OCI-LY1 (cell line): ENCODE data around the gene CEP20.
"Not testable (repeated sequence)": the region's sequence is repeated elsewhere in the genome, so short reads cannot be mapped to it uniquely, and the experiment has no call there.

ENCODE experiments used
- H2AFZ ChIP-seq: fragments of 200-600 bp; sonication (generic), shearing (Covaris generic); 2 replicates; pipeline ENCODE4 v1.6.0; 2014; ENCODE audit warnings: antibody characterized with exemption, mild to moderate bottlenecking, low read length
- H3F3A ChIP-seq: fragments of 200-600 bp; sonication (generic), shearing (Covaris generic); 2 replicates; pipeline ENCODE4 v1.6.0; 2014; ENCODE audit warnings: mild to moderate bottlenecking, antibody characterized with exemption, low read length, moderate library complexity; ENCODE audit not compliant: insufficient read depth
- H3K27ac ChIP-seq: fragments of 200-600 bp; sonication (generic); 2 replicates; pipeline ENCODE4 v1.5.1; 2014; ENCODE audit warnings: low read length, mixed run types, mild to moderate bottlenecking, low read depth; ENCODE audit not compliant: poor library complexity, severe bottlenecking
- H3K27me3 ChIP-seq: fragments of 200-600 bp; sonication (generic); 2 replicates; pipeline ENCODE4 v1.6.0; 2014; ENCODE audit warnings: antibody characterized with exemption, mild to moderate bottlenecking, low read length, moderate library complexity; ENCODE audit not compliant: insufficient read depth
- H3K36me3 ChIP-seq: fragments of 200-600 bp; sonication (generic); 2 replicates; pipeline ENCODE4 v1.6.1; 2014; ENCODE audit warnings: mild to moderate bottlenecking, antibody characterized with exemption, low read length, moderate library complexity, mixed read lengths; ENCODE audit not compliant: insufficient read depth
- H3K4me1 ChIP-seq: fragments of 200-600 bp; sonication (generic); 2 replicates; pipeline ENCODE4 v1.5.1; 2014; ENCODE audit warnings: mild to moderate bottlenecking, low read length, moderate library complexity; ENCODE audit not compliant: insufficient read depth, severe bottlenecking
- H3K4me2 ChIP-seq: fragments of 200-600 bp; sonication (generic), shearing (Covaris generic); 2 replicates; pipeline ENCODE4 v1.6.1; 2014; ENCODE audit warnings: low read length
- H3K4me3 ChIP-seq: fragments of 200-600 bp; sonication (generic); 2 replicates; pipeline ENCODE4 v1.5.1; 2014; ENCODE audit warnings: low read length, low read depth, mild to moderate bottlenecking, mixed read lengths; ENCODE audit not compliant: poor library complexity, severe bottlenecking
- H3K79me2 ChIP-seq: fragments of 200-600 bp; shearing (Covaris generic); 2 replicates; pipeline ENCODE4 v1.6.1; 2016; ENCODE audit warnings: mixed run types, low read length, mixed read lengths; ENCODE audit not compliant: insufficient read depth
- H3K9ac ChIP-seq: fragments of 200-600 bp; sonication (generic), shearing (Covaris generic); 2 replicates; pipeline ENCODE4 v1.6.1; 2014; ENCODE audit warnings: mild to moderate bottlenecking, low read length, mixed read lengths
- H3K9me2 ChIP-seq: fragments of 200-600 bp; sonication (generic), shearing (Covaris generic); 2 replicates; pipeline ENCODE4 v1.6.1; 2014; ENCODE audit warnings: low read depth, mild to moderate bottlenecking, low read length, mixed read lengths
- H3K9me3 ChIP-seq: fragments of 200-600 bp; shearing (Covaris generic); 2 replicates; pipeline ENCODE4 v1.6.1; 2014; ENCODE audit warnings: low read length, mixed read lengths
- H4K20me1 ChIP-seq: fragments of 200-600 bp; sonication (generic), shearing (Covaris generic); 2 replicates; pipeline ENCODE4 v1.6.0; 2016; ENCODE audit warnings: mild to moderate bottlenecking, low read length; ENCODE audit not compliant: insufficient read depth
- EZH2 ChIP-seq: fragments of 200-600 bp; sonication (generic), shearing (Covaris generic); IDR thresholded peaks from 2 replicates; pipeline ENCODE4 v1.8.0; 2017; ENCODE audit warnings: borderline replicate concordance, mixed run types, mild to moderate bottlenecking, antibody characterized with exemption, low read length, moderate library complexity, mixed read lengths
- TF ChIP-seq, protein P1 (sequence below): fragments of 200-600 bp; sonication (generic), shearing (Covaris generic); IDR thresholded peaks from 2 replicates; pipeline ENCODE4 v1.5.1; 2017; ENCODE audit warnings: mild to moderate bottlenecking, antibody characterized with exemption, low read length, moderate library complexity, mixed read lengths

The CEP20 gene

DNA sequence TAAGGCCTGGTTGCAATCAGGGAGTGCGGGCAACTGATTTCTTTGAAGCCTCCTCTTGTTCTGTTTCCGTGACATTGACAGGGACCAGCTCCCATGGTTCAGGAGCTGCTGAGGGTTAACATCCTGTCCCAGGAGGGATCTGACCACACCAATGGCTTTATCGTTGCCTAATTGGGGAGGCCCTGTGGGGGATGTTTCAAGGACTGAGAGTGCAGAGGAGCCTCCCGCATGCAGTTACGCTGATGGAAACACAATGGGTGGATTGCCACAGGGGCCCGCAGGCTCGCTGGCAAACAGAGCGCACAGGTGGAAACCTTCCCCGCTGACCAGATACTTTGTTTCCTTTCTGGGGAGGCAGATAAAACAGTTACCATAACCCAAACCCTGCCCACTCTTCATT is 37.2 kb upstream of the CEP20 start:
- Histone ChIP-seq H3K27ac (no peak overlapping the region), H3K27me3 (no peaks in the 10 kb centered on the region), H3K36me3 (no peaks in the 10 kb centered on the region), H2AFZ (no peak overlapping the region), H4K20me1 (no peaks in the 10 kb centered on the region), H3K9me2 (no peaks in the 10 kb centered on the region), H3K9ac (no peak overlapping the region), H3K4me1 (no peaks in the 10 kb centered on the region), H3F3A (no peaks in the 10 kb centered on the region), H3K9me3 (no peaks in the 10 kb centered on the region), H3K79me2 (no peaks in the 10 kb centered on the region), H3K4me2 (no peak overlapping the region), H3K4me3 (no peak overlapping the region)
- TF ChIP-seq EZH2 = no peak
- TF ChIP-seq, protein P1, sequence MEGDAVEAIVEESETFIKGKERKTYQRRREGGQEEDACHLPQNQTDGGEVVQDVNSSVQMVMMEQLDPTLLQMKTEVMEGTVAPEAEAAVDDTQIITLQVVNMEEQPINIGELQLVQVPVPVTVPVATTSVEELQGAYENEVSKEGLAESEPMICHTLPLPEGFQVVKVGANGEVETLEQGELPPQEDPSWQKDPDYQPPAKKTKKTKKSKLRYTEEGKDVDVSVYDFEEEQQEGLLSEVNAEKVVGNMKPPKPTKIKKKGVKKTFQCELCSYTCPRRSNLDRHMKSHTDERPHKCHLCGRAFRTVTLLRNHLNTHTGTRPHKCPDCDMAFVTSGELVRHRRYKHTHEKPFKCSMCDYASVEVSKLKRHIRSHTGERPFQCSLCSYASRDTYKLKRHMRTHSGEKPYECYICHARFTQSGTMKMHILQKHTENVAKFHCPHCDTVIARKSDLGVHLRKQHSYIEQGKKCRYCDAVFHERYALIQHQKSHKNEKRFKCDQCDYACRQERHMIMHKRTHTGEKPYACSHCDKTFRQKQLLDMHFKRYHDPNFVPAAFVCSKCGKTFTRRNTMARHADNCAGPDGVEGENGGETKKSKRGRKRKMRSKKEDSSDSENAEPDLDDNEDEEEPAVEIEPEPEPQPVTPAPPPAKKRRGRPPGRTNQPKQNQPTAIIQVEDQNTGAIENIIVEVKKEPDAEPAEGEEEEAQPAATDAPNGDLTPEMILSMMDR = no peak

DNA sequence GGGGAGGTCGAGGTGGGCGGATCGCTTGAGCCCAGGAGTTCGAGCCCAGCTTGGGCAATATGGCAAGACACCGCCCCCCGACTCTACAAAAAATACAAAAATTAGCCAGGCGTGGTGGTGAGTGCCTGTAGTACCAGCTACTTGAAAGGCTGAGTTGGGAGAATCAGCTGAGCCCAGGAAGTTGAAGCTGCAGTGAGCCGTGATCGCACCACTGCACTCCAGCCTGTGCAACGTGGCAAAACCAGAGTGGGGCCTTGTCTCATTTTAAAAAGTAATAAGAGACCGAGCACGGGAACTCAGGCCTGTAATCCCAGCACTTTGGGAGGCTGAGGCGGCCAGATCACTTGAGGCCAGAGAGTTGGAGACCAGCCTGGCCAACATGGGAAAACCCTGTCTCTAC is 36.6 kb upstream of the CEP20 start:
- Histone ChIP-seq H3K27me3 (no peaks in the 10 kb centered on the region), H3K79me2 (no peaks in the 10 kb centered on the region), H2AFZ (no peak overlapping the region), H3K9ac (no peak overlapping the region), H3K4me1 (no peaks in the 10 kb centered on the region), H3K4me2 (no peak overlapping the region), H3K36me3 (no peaks in the 10 kb centered on the region), H4K20me1 (no peaks in the 10 kb centered on the region), H3K9me2 (no peaks in the 10 kb centered on the region), H3K27ac (no peak overlapping the region), H3K4me3 (no peak overlapping the region), H3K9me3 (no peaks in the 10 kb centered on the region), H3F3A (no peaks in the 10 kb centered on the region)
- no peak for TF ChIP-seq EZH2
- TF ChIP-seq, protein P1 = no peak

DNA sequence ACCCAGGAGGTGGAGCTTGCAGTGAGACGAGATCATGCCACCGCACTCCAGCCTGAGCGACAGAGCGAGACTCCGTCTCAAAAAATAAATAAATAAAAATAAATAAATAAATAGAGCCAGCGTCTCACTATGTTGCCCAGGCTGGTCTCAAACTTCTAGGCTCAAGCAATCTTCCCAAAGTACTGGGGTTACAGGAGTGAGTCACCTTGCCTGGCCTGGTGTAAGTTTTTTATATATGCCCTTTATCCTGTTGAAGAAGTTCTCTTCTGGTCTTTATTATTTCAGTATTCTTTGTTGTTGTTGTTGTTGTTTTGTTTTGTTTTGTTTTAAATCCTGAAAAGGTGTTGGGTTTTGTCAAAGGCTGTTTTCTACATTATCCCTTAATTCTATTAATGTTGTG is 30.9 kb upstream of the CEP20 start:
- no peak overlapping the region for H2AFZ ChIP-seq
- no peaks in the 10 kb centered on the region for H3F3A ChIP-seq

DNA sequence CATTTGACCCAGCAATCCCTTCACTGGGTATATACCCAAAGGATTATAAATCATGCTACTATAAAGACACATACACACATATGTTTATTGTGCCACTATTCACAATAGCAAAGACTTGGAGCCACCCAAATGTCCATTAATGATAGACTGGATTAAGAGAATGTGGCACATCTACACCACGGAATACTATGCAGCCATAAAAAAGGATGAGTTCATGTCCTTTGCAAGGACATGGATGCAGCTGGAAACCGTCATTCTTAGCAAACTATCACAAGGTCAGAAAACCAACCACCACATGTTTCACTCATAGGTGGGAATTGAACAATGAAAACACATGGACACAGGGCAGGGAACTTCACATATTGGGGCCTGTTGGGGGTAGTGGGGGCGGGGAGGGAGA is 29.9 kb upstream of the CEP20 start:
- not testable (repeated sequence) for H3K27ac ChIP-seq, H3K4me3 ChIP-seq, H4K20me1 ChIP-seq, H3F3A ChIP-seq, H3K4me1 ChIP-seq, H3K9ac ChIP-seq, H3K9me3 ChIP-seq, H3K36me3 ChIP-seq, H3K9me2 ChIP-seq, H3K4me2 ChIP-seq, H3K27me3 ChIP-seq, H2AFZ ChIP-seq, H3K79me2 ChIP-seq

More for the DNA sequence above, 30.9 kb upstream of the CEP20 start:
- Histone ChIP-seq H3K4me2 (no peak overlapping the region), H3K9me3 (peaks cover 5% of the 10 kb centered on the region; the same call in 1 of the 2 replicates), H3K27me3 (no peaks in the 10 kb centered on the region), H3K9ac (no peak overlapping the region), H3K4me1 (no peaks in the 10 kb centered on the region), H3K9me2 (no peaks in the 10 kb centered on the region), H3K27ac (no peak overlapping the region), H3K36me3 (no peaks in the 10 kb centered on the region), H3K79me2 (no peaks in the 10 kb centered on the region), H3K4me3 (no peak overlapping the region), H4K20me1 (no peaks in the 10 kb centered on the region)
- TF ChIP-seq, protein P1 = no peak
- TF ChIP-seq EZH2 = no peak
